Measurements from ENCODE around the gene ARID1B.

The ARID1B gene

DNA sequence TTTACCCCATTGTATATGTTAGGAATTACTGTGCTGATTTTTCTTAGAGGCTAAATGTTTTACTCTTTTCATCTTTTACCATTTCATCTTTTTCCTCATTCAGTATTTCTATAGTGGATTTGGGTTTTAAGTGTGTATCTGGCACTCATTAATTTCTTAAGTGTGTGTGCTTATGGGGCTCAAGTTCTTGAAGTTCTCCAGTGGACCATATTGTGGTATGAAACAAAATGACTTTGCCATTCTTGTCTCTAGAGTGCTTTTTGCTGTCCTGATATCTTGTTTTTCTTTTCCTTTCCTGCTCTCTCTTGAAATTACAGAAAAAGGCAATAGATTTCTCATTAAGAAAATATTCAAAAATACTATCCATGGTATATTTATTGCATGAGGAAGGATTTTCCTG lies 123.1 kb downstream of the ARID1B start:
- Histone ChIP-seq H3K27ac (ENCODE audit: low read depth, low read length) (no peak overlapping the region), H3F3A (ENCODE audit: insufficient read depth) (no peaks in the 10 kb centered on the region; the same call in 1 of the 2 replicates), H2AFZ (ENCODE audit: low read depth, low read length, severe bottlenecking) (no peak overlapping the region), H3K4me3 (ENCODE audit: insufficient read depth, low read length, poor library complexity, severe bottlenecking) (no peak overlapping the region), H4K20me1 (ENCODE audit: low read depth, low read length) (no peaks in the 10 kb centered on the region), H3K9me3 (ENCODE audit: insufficient read depth, low read length) (no peaks in the 10 kb centered on the region), H3K4me2 (ENCODE audit: low read depth, low read length, poor library complexity, severe bottlenecking) (no peak overlapping the region), H3K36me3 (ENCODE audit: low read length) (peaks cover 9% of the 10 kb centered on the region; the same call in 1 of the 2 replicates), H3K27me3 (ENCODE audit: low read length) (no peaks in the 10 kb centered on the region), H3K9me2 (replicated peaks; ENCODE audit: insufficient read depth, low read length) (no peaks in the 10 kb centered on the region), H3K9ac (ENCODE audit: low read length) (no peak overlapping the region), H3K79me2 (ENCODE audit: insufficient read depth, low read length) (peaks cover 30% of the 10 kb centered on the region)
- TF ChIP-seq, protein P1, sequence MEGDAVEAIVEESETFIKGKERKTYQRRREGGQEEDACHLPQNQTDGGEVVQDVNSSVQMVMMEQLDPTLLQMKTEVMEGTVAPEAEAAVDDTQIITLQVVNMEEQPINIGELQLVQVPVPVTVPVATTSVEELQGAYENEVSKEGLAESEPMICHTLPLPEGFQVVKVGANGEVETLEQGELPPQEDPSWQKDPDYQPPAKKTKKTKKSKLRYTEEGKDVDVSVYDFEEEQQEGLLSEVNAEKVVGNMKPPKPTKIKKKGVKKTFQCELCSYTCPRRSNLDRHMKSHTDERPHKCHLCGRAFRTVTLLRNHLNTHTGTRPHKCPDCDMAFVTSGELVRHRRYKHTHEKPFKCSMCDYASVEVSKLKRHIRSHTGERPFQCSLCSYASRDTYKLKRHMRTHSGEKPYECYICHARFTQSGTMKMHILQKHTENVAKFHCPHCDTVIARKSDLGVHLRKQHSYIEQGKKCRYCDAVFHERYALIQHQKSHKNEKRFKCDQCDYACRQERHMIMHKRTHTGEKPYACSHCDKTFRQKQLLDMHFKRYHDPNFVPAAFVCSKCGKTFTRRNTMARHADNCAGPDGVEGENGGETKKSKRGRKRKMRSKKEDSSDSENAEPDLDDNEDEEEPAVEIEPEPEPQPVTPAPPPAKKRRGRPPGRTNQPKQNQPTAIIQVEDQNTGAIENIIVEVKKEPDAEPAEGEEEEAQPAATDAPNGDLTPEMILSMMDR (IDR thresholded peaks at IDR 0.05; ENCODE audit: insufficient read depth, low read length, poor library complexity, severe bottlenecking): no peak
- no peak for TF ChIP-seq EZH2phosphoT487 (conservative IDR thresholded peaks at IDR 0.05; ENCODE audit: low read length)

DNA sequence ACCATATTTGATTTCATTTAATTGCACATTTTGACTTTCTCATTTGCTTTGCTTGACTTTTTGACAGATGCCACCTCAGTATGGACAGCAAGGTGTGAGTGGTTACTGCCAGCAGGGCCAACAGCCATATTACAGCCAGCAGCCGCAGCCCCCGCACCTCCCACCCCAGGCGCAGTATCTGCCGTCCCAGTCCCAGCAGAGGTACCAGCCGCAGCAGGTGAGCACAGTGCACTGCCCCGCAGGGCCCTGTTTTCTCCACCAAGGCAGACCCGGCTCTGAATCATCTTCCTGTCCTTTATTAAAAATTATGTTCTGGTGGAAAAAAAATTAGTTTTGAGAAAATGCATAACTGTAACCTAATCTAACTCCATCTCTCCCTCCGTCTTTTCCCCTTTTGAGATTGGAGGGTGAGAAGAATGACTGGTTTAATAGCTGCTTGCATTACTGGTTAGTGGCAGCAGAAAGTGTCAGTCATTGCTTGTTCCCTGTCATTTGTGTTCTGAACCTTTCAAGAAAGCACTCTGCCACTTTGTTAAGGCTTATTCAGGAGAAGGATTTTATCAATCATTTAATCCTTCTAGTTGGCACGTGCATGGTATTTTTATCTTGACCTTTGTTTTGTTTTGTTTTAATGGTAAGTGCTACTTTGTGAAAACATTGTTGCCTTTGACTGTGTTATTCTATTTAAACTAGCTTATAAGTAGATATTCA lies 124.3 kb downstream of the ARID1B start:
- Histone ChIP-seq H3K9ac (ENCODE audit: low read length) (no peak overlapping the region), H3F3A (ENCODE audit: insufficient read depth) (no peaks in the 10 kb centered on the region; the same call in 1 of the 2 replicates), H2AFZ (ENCODE audit: low read depth, low read length, severe bottlenecking) (no peak overlapping the region), H3K9me2 (replicated peaks; ENCODE audit: insufficient read depth, low read length) (no peaks in the 10 kb centered on the region), H3K79me2 (ENCODE audit: insufficient read depth, low read length) (peaks cover 21% of the 10 kb centered on the region), H3K27me3 (ENCODE audit: low read length) (no peaks in the 10 kb centered on the region), H3K4me3 (ENCODE audit: insufficient read depth, low read length, poor library complexity, severe bottlenecking) (no peak overlapping the region), H3K36me3 (ENCODE audit: low read length) (peaks cover 9% of the 10 kb centered on the region; the same call in 1 of the 2 replicates), H3K4me2 (ENCODE audit: low read depth, low read length, poor library complexity, severe bottlenecking) (no peak overlapping the region), H3K27ac (ENCODE audit: low read depth, low read length) (no peak overlapping the region), H3K9me3 (ENCODE audit: insufficient read depth, low read length) (no peaks in the 10 kb centered on the region), H4K20me1 (ENCODE audit: low read depth, low read length) (no peaks in the 10 kb centered on the region; the same call in 1 of the 2 replicates)
- no peak for TF ChIP-seq EZH2phosphoT487 (conservative IDR thresholded peaks at IDR 0.05; ENCODE audit: low read length)
- TF ChIP-seq, protein P1 (IDR thresholded peaks at IDR 0.05; ENCODE audit: insufficient read depth, low read length, poor library complexity, severe bottlenecking): no peak

DNA sequence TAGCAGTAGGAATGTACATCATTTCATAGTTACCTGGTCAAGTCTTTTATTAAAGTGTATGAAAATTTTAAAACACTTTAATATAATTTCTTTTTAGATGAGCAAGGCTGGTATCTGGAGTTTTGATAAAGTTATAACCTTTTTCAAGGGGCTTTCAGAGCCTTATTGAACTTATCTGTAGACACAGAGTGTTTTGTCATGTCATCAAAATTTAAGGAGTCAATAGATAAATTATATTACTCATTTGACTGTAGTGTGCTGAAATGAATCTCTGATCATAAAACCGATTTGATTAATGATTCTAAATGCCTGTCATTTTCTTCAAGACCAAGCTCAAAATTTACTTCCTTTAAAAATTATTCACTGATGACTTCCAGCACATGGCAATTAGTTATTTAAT lies 125.6 kb downstream of the ARID1B start:
- Histone ChIP-seq H4K20me1 (ENCODE audit: low read depth, low read length) (no peaks in the 10 kb centered on the region; the same call in 1 of the 2 replicates), H3K79me2 (ENCODE audit: insufficient read depth, low read length) (peaks cover 14% of the 10 kb centered on the region), H3K36me3 (ENCODE audit: low read length) (peaks cover 9% of the 10 kb centered on the region; the same call in 1 of the 2 replicates), H3K9me2 (replicated peaks; ENCODE audit: insufficient read depth, low read length) (no peaks in the 10 kb centered on the region), H3K4me3 (ENCODE audit: insufficient read depth, low read length, poor library complexity, severe bottlenecking) (no peak overlapping the region), H2AFZ (ENCODE audit: low read depth, low read length, severe bottlenecking) (no peak overlapping the region), H3K9ac (ENCODE audit: low read length) (no peak overlapping the region), H3K27me3 (ENCODE audit: low read length) (no peaks in the 10 kb centered on the region), H3K27ac (ENCODE audit: low read depth, low read length) (no peak overlapping the region), H3K4me2 (ENCODE audit: low read depth, low read length, poor library complexity, severe bottlenecking) (no peak overlapping the region), H3F3A (ENCODE audit: insufficient read depth) (no peaks in the 10 kb centered on the region; the same call in 1 of the 2 replicates), H3K9me3 (ENCODE audit: insufficient read depth, low read length) (no peaks in the 10 kb centered on the region)
- TF ChIP-seq, protein P1 (IDR thresholded peaks at IDR 0.05; ENCODE audit: insufficient read depth, low read length, poor library complexity, severe bottlenecking): no peak
- TF ChIP-seq EZH2phosphoT487 (conservative IDR thresholded peaks at IDR 0.05; ENCODE audit: low read length): no peak
